LoVo (cell line): ENCODE results near the gene KLLN.
A peak's percentile ranks its signal among the peaks of the same experiment; 100 is the strongest.
"Not testable (repeated sequence)": the region's sequence is repeated elsewhere in the genome, so short reads cannot be mapped to it uniquely, and the experiment has no call there.

ENCODE experiments used
- DNase-seq: peaks from one replicate; pipeline ENCODE4 v3.0.0-alpha.2; 2016; ENCODE audit warnings: low spot score

The KLLN gene

GRCh38 chr10:87863053-87863943, at the start of gene KLLN, which contains the start of gene PTEN:
Gene KLLN, minus strand, starts transcription at chr10:87863533. Its CDS starts 1,046 bp downstream, at chr10:87862487.
Gene PTEN, plus strand, starts transcription at chr10:87863625. Its CDS starts 845 bp downstream, at chr10:87864470.
- DNase-seq = peak; percentile 90

GRCh38 chr10:87903396-87903795, 40.1 kb upstream of the KLLN start:
- DNase-seq = not testable (repeated sequence)

GRCh38 chr10:87897957-87898356, 34.6 kb upstream of the KLLN start:
- not testable (repeated sequence) for DNase-seq

GRCh38 chr10:87896216-87896615, 32.9 kb upstream of the KLLN start:
- DNase-seq = no peak

GRCh38 chr10:87895430-87895829, 32.1 kb upstream of the KLLN start:
- no peak for DNase-seq

GRCh38 chr10:87887548-87888289, 24.4 kb upstream of the KLLN start:
- DNase-seq = no peak

- DNase-seq = no peak
These were observed 23.8 kb upstream of the KLLN start for GRCh38 chr10:87887146-87887545.

- no peak for DNase-seq
These were observed 23.3 kb upstream of the KLLN start for GRCh38 chr10:87886635-87887034.

- DNase-seq = no peak
These were observed 19.4 kb upstream of the KLLN start for GRCh38 chr10:87882555-87883294.

GRCh38 chr10:87881373-87882059, 18.2 kb upstream of the KLLN start:
- DNase-seq = not testable (repeated sequence)

GRCh38 chr10:87880336-87880735, 17.0 kb upstream of the KLLN start:
- no peak for DNase-seq

- DNase-seq = no peak
These were observed 15.5 kb upstream of the KLLN start for GRCh38 chr10:87878664-87879459.

GRCh38 chr10:87875929-87876571, 12.7 kb upstream of the KLLN start:
- no peak for DNase-seq

GRCh38 chr10:87873656-87874055, 10.3 kb upstream of the KLLN start:
- no peak for DNase-seq

- no peak for DNase-seq
These were observed 9.5 kb upstream of the KLLN start for GRCh38 chr10:87872828-87873227.

- no peak for DNase-seq
These were observed 6.6 kb upstream of the KLLN start for GRCh38 chr10:87869773-87870551.

GRCh38 chr10:87869139-87869538, 5.8 kb upstream of the KLLN start:
- DNase-seq = not testable (repeated sequence)

- no peak for DNase-seq
These were observed 4.9 kb upstream of the KLLN start for GRCh38 chr10:87868277-87868676.

GRCh38 chr10:87867453-87867852, 4.1 kb upstream of the KLLN start:
- DNase-seq = no peak
